Measurements from ENCODE around the gene PAIP1.
A peak's percentile ranks its signal among the peaks of the same experiment; 100 is the strongest.
"Not testable (repeated sequence)": the region's sequence is repeated elsewhere in the genome, so short reads cannot be mapped to it uniquely, and the experiment has no call there.

Gene PAIP1

DNA sequence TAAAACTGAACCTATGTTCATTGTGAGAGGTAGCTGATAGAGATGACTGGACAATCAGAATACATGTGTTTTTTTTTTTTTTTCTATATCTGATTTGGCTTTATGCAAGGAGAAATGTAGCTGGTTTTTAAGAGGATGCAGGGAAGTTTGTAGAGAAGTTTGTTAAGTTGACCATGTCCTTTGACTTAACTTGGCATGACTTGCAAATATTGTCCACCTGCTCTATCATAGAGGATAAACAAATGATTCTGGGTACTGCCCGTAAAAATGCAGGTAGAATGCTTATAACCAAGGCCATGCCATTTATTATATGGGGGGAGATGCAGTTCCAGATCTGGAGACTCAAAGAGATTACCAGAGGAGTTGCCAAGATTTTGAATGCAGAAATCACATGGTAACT, 32.4 kb upstream of the PAIP1 start:
- no peaks in the 10 kb centered on the region for H3K79me2 ChIP-seq (ENCODE audit: control insufficient read depth, insufficient read depth, low read length, unreplicated experiment)
- H3K27me3 ChIP-seq (ENCODE audit: insufficient read depth, low read length), result no peaks in the 10 kb centered on the region
- no peaks in the 10 kb centered on the region for H3K36me3 ChIP-seq (ENCODE audit: insufficient read depth, low read length)
- H2AFZ ChIP-seq (ENCODE audit: low read length, unreplicated experiment), result no peak overlapping the region
- no peak overlapping the region for H3K27ac ChIP-seq (ENCODE audit: low read depth, low read length)
- H3K4me3 ChIP-seq (ENCODE audit: low read depth, low read length), result no peak overlapping the region
- H3K4me1 ChIP-seq (ENCODE audit: control insufficient read depth, insufficient read depth, low read length, unreplicated experiment), result no peaks in the 10 kb centered on the region

DNA sequence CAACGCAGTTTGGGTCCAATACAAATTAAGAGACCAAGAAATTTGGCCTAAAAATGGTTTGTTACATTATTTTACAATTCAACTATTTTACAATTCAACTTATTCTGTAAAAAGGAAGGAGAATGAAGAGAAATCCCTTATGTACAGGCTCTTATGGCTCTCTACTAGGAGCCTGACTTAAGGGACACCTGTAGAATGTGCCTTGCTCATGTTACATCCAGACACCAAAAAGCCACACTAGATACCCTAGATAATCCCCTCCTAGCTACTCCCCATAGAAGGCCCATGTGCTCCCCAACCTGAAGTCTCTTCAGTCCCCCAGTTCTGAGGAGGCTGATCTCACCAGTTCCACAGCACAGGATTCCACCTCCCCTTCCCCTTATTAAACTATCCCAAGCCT, 32.0 kb upstream of the PAIP1 start:
- Histone ChIP-seq H3K79me2 (ENCODE audit: control insufficient read depth, insufficient read depth, low read length, unreplicated experiment) (no peaks in the 10 kb centered on the region), H3K27me3 (ENCODE audit: insufficient read depth, low read length) (no peaks in the 10 kb centered on the region), H3K27ac (ENCODE audit: low read depth, low read length) (no peak overlapping the region), H2AFZ (ENCODE audit: low read length, unreplicated experiment) (no peak overlapping the region), H3K4me3 (ENCODE audit: low read depth, low read length) (no peak overlapping the region), H3K4me1 (ENCODE audit: control insufficient read depth, insufficient read depth, low read length, unreplicated experiment) (no peaks in the 10 kb centered on the region), H3K36me3 (ENCODE audit: insufficient read depth, low read length) (no peaks in the 10 kb centered on the region)

DNA sequence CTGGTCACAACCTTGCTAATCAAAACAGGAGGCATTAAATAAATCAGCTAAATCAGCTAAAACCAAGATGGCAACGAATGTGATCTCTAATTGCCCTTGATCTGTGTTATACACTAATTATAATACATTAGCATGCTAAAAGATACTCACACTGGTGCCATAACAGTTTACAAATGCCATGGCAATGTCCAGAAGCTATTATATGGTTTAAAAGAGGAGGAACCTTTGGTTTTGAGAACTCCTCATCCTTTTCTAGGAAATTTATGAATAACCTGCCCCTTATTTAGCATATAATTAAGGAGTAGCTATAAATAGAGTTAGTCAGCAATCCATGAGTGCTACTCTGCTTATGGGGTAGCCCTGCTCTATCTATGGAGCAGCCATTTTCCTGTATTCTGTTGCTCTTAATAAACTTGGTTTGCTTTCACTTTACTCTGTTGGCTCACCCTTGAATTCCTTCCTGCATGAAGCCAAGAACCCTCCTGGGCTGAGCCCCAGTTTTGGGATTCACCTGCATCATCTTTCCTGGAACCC, 27.4 kb upstream of the PAIP1 start:
- H3K4me3 ChIP-seq (ENCODE audit: low read depth, low read length), result no peak overlapping the region
- H3K27ac ChIP-seq (ENCODE audit: low read depth, low read length), result no peak overlapping the region
- no peak overlapping the region for H2AFZ ChIP-seq (ENCODE audit: low read length, unreplicated experiment)
- H3K27me3 ChIP-seq (ENCODE audit: insufficient read depth, low read length), result no peaks in the 10 kb centered on the region
- H3K79me2 ChIP-seq (ENCODE audit: control insufficient read depth, insufficient read depth, low read length, unreplicated experiment), result no peaks in the 10 kb centered on the region
- no peaks in the 10 kb centered on the region for H3K4me1 ChIP-seq (ENCODE audit: control insufficient read depth, insufficient read depth, low read length, unreplicated experiment)
- H3K36me3 ChIP-seq (ENCODE audit: insufficient read depth, low read length), result no peaks in the 10 kb centered on the region

DNA sequence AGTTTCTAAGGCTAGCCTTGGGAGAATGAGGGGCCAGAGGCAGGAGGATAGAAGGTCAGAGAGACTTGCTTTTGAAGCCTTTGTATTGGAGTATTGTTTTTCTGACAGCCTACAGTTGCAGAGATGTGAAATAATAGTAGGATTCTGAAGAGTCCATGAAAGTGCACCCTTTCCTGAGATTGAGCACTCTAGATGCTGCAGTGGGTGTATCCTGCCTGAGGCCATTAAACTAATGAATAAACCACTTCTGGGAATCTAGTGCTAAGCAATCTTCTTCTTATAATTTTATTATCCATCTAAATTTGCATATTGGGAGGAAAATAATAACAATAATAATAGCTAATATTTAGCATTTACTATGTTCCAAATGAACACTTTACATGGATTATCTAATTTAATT, 26.8 kb upstream of the PAIP1 start:
- no peaks in the 10 kb centered on the region for H3K4me1 ChIP-seq (ENCODE audit: control insufficient read depth, insufficient read depth, low read length, unreplicated experiment)
- H2AFZ ChIP-seq (ENCODE audit: low read length, unreplicated experiment), result no peak overlapping the region
- H3K36me3 ChIP-seq (ENCODE audit: insufficient read depth, low read length), result no peaks in the 10 kb centered on the region
- H3K4me3 ChIP-seq (ENCODE audit: low read depth, low read length), result no peak overlapping the region
- no peaks in the 10 kb centered on the region for H3K79me2 ChIP-seq (ENCODE audit: control insufficient read depth, insufficient read depth, low read length, unreplicated experiment)
- no peaks in the 10 kb centered on the region for H3K27me3 ChIP-seq (ENCODE audit: insufficient read depth, low read length)
- no peak overlapping the region for H3K27ac ChIP-seq (ENCODE audit: low read depth, low read length)

DNA sequence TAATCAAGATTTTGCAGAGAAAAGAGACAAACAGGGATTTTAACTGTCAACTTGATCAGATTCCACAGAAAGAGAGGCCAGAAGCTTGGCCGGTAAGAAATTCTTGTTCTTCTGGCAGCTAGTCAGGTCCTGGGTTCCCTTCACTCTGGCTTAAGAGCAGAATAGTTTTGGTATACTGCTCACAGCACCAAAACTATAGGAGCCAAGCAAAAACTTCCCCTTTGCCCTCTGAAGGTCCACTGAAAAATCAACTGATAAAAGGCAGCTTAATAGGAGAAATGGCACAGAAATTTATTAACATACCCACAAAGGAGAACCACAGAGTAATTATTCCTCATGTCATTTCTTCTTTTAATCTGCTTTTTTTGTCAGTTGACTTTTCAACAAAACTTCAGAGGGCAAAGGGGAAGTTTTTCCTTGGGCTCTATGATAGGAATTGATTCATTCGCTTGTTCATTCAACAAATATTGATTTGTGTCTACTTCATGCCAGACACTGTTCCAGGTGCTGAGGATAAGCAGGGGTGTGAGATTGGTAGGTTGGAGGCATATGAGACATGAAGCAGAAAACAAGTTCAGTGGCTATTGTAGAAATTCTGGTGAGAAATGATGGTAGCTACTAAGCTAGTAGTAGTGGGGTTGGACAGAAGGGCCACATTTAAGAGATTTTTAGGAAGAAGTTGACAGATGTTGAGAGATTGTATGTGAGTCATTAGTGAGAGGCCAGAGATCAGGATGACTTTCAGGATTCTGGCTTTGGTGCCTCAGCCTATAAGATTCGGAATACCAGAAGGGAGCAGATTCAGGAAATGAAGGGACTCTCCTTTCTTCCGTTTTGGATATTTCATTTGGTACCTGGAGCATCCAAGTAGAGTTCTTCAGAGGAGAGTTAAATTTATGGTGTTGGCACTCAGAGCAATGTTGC, 25.5 kb upstream of the PAIP1 start:
- no peaks in the 10 kb centered on the region for H3K36me3 ChIP-seq (ENCODE audit: insufficient read depth, low read length)
- no peaks in the 10 kb centered on the region for H3K27me3 ChIP-seq (ENCODE audit: insufficient read depth, low read length)
- no peak overlapping the region for H2AFZ ChIP-seq (ENCODE audit: low read length, unreplicated experiment)
- H3K4me3 ChIP-seq (ENCODE audit: low read depth, low read length), result no peak overlapping the region
- H3K27ac ChIP-seq (ENCODE audit: low read depth, low read length), result no peak overlapping the region
- no peaks in the 10 kb centered on the region for H3K79me2 ChIP-seq (ENCODE audit: control insufficient read depth, insufficient read depth, low read length, unreplicated experiment)
- no peaks in the 10 kb centered on the region for H3K4me1 ChIP-seq (ENCODE audit: control insufficient read depth, insufficient read depth, low read length, unreplicated experiment)

DNA sequence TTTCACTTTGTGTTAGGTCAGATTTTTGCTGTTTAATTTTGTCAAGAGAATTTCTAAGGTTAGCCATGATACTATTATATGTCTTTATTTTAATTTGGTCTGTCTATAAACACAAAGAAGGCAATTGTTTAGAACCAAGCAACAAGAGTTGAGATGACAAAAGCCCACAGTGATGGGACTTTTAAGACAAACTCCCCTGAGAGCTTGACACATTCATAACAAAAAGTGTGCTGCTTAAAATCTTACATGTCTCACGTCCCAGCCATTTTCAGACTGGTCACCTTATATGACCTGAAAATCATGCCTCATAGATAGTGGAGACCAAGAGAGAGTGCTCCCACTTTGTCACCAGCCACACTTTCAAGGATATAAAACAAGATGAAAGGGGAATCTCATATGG, 24.5 kb upstream of the PAIP1 start:
- Histone ChIP-seq H3K4me3 (ENCODE audit: low read depth, low read length) (no peak overlapping the region), H3K36me3 (ENCODE audit: insufficient read depth, low read length) (no peaks in the 10 kb centered on the region), H3K79me2 (ENCODE audit: control insufficient read depth, insufficient read depth, low read length, unreplicated experiment) (no peaks in the 10 kb centered on the region), H2AFZ (ENCODE audit: low read length, unreplicated experiment) (no peak overlapping the region), H3K27ac (ENCODE audit: low read depth, low read length) (no peak overlapping the region), H3K27me3 (ENCODE audit: insufficient read depth, low read length) (no peaks in the 10 kb centered on the region), H3K4me1 (ENCODE audit: control insufficient read depth, insufficient read depth, low read length, unreplicated experiment) (no peaks in the 10 kb centered on the region)

DNA sequence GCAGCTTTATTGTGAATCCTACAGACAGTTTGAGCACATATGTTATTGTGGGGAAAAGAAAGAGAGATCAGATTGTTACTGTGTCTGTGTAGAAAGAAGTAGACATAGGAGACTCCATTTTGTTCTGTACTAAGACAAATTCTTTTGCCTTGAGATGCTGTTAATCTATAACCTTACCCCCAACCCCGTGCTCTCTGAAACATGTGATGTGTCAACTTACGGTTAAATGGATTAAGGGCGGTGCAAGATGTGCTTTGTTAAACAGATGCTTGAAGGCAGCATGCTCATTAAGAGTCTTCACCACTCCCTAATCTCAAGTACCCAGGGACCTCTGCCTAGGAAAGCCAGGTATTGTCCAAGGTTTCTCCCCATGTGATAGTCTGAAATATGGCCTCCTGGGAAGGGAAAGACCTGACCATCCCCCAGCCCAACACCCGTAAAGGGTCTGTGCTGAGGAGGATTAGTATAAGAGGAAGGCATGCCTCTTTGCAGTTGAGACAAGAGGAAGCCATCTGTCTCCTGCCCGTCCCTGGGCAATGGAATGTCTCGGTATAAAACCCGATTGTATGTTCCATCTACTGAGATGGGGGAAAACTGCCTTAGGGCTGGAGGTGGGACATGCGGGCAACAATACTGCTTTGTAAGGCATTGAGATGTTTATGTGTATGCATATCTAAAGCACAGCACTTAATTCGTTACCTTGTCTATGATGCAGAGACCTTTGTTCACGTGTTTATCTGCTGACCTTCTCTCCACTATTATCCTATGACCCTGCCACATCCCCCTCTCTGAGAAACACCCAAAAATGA, 23.7 kb upstream of the PAIP1 start:
- not testable (repeated sequence) for H3K27me3 ChIP-seq (ENCODE audit: insufficient read depth, low read length); H3K36me3 ChIP-seq (ENCODE audit: insufficient read depth, low read length); H3K27ac ChIP-seq (ENCODE audit: low read depth, low read length); H2AFZ ChIP-seq (ENCODE audit: low read length, unreplicated experiment); H3K4me1 ChIP-seq (ENCODE audit: control insufficient read depth, insufficient read depth, low read length, unreplicated experiment); H3K4me3 ChIP-seq (ENCODE audit: low read depth, low read length); H3K79me2 ChIP-seq (ENCODE audit: control insufficient read depth, insufficient read depth, low read length, unreplicated experiment)

DNA sequence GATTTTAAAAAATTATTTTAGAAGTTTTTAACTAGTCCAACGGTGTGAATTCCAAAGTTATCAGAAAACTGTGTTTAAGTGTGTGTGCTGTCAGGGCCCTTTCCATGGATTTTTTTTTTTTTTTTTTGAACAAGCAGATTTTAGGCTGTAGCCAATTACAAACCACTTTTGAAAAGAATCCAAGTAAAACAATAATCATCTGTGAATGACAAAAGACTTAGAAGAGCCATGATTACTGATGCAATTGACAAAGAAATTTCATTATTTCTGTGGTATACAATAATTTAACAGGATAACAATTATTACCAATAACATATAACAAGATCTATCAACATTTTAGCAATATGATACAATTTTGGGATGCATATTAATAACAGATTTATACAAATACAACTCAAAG, 16.2 kb upstream of the PAIP1 start:
- Histone ChIP-seq H3K27me3 (ENCODE audit: insufficient read depth, low read length) (no peaks in the 10 kb centered on the region), H3K79me2 (ENCODE audit: control insufficient read depth, insufficient read depth, low read length, unreplicated experiment) (no peaks in the 10 kb centered on the region), H3K4me1 (ENCODE audit: control insufficient read depth, insufficient read depth, low read length, unreplicated experiment) (peaks cover 34% of the 10 kb centered on the region), H3K4me3 (ENCODE audit: low read depth, low read length) (no peak overlapping the region), H3K36me3 (ENCODE audit: insufficient read depth, low read length) (no peaks in the 10 kb centered on the region), H3K27ac (ENCODE audit: low read depth, low read length) (0 out of 2 replicates have a peak overlapping the region, but pooled peaks have one; percentile 3), H2AFZ (ENCODE audit: low read length, unreplicated experiment) (no peak overlapping the region)

DNA sequence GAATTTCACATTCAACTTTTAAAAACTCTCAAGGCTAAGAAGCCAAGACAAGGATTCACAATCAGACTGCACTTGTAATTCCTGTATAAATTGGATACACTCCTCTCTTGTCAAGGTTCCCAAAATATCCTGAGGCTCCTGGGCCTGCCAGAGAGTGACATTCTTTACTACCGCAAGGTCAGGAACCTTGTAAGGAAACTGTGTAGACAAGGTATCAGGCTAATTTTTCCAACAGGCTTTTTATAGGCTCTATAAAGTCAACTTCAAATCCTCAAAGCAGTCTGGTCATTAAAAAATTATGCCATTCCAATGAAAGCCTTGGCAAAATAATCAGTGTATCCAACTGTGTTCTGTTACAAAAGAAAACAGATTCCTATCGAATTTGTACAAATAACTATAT, 15.5 kb upstream of the PAIP1 start:
- peak overlapping the region; percentile 30 for H3K27ac ChIP-seq (ENCODE audit: low read depth, low read length)
- H3K79me2 ChIP-seq (ENCODE audit: control insufficient read depth, insufficient read depth, low read length, unreplicated experiment), result no peaks in the 10 kb centered on the region
- no peak overlapping the region for H2AFZ ChIP-seq (ENCODE audit: low read length, unreplicated experiment)
- no peaks in the 10 kb centered on the region for H3K36me3 ChIP-seq (ENCODE audit: insufficient read depth, low read length)
- no peaks in the 10 kb centered on the region for H3K27me3 ChIP-seq (ENCODE audit: insufficient read depth, low read length)
- peak overlapping the region; percentile 36; the same call in 1 of the 2 replicates for H3K4me3 ChIP-seq (ENCODE audit: low read depth, low read length)
- peaks cover 34% of the 10 kb centered on the region for H3K4me1 ChIP-seq (ENCODE audit: control insufficient read depth, insufficient read depth, low read length, unreplicated experiment)

DNA sequence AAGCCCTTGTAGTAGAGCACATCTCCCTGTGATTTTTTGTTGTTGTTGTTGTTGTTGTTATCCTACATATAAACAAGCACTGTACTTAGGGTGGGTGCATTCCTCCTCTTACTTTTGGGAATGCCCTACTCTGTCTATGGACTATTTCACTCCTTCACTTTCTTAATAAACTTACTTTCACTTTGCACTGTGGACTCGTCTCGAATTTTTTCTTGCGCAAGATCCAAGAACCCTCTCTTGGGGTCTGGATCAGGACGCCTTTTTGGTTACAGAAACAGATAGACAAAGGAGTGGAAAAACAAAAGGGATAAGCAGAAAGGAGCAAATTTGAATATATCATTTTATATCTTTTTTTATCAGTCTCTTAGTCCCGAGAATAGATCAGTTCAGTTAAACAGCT, 14.4 kb upstream of the PAIP1 start:
- H2AFZ ChIP-seq (ENCODE audit: low read length, unreplicated experiment), result peak overlapping the region; percentile 57
- H3K36me3 ChIP-seq (ENCODE audit: insufficient read depth, low read length), result no peaks in the 10 kb centered on the region
- no peaks in the 10 kb centered on the region for H3K79me2 ChIP-seq (ENCODE audit: control insufficient read depth, insufficient read depth, low read length, unreplicated experiment)
- peak overlapping the region; percentile 70 for H3K4me3 ChIP-seq (ENCODE audit: low read depth, low read length)
- peak overlapping the region; percentile 4; the same call in 1 of the 2 replicates for H3K27ac ChIP-seq (ENCODE audit: low read depth, low read length)
- H3K4me1 ChIP-seq (ENCODE audit: control insufficient read depth, insufficient read depth, low read length, unreplicated experiment), result peaks cover 34% of the 10 kb centered on the region
- no peaks in the 10 kb centered on the region for H3K27me3 ChIP-seq (ENCODE audit: insufficient read depth, low read length)

Data from ACC112 (cell line).